ENCODE results near the gene EXD3. TPM values are rescaled to one million over a fixed set of nuclear protein-coding genes. Genes with fewer than 3 reads are reported as not detected.
"Not testable (repeated sequence)": the region's sequence is repeated elsewhere in the genome, so short reads cannot be mapped to it uniquely, and the experiment has no call there.

EXD3 gene
- total and polyA plus RNA-seq, 2 donors, result 7.5 to 12.0 TPM

DNA sequence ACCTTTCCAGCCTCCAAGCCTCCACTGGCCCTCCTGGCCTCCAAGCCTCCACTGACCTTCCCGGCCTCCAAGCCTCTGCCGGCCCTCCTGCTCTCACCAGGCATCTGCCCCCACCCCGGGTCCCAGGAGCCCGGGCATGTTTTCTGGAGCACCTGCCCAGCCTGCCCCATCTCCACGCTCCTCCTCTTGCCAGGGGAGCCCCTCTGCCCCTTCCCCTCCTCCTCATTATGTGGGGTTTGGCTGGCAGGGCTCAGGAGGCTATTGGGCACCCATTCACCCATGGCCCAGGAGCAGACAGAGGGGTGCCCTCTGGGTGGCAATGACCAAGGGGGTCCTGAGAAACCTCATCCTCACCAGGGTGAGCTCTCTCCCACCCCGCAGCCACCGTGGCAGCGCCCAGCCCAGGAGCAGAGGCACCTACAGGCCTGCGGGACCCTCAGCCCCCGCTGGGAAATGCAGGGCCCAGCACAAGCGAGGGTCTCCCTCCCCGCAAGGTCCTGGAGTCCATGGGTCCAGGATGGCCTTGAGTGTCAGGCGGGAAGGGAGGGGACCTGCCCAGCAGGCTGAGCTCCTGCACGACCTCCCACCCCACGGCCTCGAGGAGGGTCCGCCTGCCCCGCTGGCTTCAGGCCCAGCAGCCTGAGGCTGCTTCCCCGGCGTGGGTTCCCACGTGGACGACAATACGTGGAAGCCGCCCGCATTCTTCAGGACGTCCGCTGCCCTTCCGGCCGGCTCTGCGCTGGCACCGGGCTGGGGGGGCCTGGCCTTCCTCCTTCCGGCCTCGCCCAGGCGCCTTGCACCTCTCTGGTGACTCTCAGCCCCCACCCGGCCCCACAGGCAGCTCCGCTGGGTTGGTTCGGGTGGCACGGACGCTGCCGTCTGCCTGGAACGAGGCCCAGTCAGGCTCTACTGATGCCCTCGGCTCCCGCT lies 69.5 kb downstream of the EXD3 start:
- H3K27ac ChIP-seq (ENCODE audit: low read depth), result no peak overlapping the region
- H3K36me3 ChIP-seq (ENCODE audit: insufficient read depth), result peaks cover 2% of the 10 kb centered on the region
- no peak overlapping the region for H3K4me3 ChIP-seq (ENCODE audit: low read depth, low read length)
- 90% methylated on average over 43 of the region's 43 CpGs for WGBS
- no peak for DNase-seq (ENCODE audit: extremely low spot score)
- H3K4me1 ChIP-seq (ENCODE audit: insufficient read depth), result no peaks in the 10 kb centered on the region

DNA sequence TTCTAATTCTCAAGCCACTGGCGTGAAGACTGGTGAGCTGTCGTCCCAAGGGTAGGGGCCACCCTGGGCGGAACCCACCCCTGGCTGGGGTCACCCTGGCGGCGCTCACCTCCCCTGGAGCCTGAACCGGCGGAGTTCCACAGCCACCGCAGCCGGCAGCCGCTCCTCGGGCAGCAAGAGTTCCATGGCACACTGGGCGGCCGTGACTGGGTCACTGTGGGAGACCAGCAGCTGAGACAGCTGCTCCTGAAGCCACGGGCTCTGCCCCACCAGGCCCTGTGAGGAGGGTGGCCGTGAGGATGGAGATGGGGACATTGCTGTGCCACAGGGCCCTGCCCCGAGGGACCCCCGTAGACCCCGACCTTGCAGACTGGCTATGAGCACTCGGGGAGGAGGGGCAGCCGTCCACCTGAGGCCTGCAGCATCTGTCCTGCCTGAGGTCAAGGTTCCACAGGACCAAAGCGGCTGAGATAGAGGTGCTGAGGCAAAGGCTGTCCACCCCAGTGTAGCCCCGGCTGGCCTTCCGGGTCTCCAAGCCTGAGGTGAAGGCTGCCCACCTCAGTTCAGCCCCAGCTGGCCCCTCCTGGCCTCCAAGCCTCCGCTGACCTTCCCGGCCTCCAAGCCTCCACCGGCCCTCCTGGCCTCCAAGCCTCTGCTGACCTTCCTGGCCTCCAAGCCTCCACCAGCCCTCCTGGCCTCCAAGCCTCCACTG lies 70.3 kb downstream of the EXD3 start:
- 91% methylated on average over 26 of the region's 26 CpGs for WGBS
- no peaks in the 10 kb centered on the region for H3K4me1 ChIP-seq (ENCODE audit: insufficient read depth)
- H3K4me3 ChIP-seq (ENCODE audit: low read depth, low read length), result no peak overlapping the region
- no peak for DNase-seq (ENCODE audit: extremely low spot score)
- H3K36me3 ChIP-seq (ENCODE audit: insufficient read depth), result peaks cover 2% of the 10 kb centered on the region
- H3K27ac ChIP-seq (ENCODE audit: low read depth), result no peak overlapping the region

DNA sequence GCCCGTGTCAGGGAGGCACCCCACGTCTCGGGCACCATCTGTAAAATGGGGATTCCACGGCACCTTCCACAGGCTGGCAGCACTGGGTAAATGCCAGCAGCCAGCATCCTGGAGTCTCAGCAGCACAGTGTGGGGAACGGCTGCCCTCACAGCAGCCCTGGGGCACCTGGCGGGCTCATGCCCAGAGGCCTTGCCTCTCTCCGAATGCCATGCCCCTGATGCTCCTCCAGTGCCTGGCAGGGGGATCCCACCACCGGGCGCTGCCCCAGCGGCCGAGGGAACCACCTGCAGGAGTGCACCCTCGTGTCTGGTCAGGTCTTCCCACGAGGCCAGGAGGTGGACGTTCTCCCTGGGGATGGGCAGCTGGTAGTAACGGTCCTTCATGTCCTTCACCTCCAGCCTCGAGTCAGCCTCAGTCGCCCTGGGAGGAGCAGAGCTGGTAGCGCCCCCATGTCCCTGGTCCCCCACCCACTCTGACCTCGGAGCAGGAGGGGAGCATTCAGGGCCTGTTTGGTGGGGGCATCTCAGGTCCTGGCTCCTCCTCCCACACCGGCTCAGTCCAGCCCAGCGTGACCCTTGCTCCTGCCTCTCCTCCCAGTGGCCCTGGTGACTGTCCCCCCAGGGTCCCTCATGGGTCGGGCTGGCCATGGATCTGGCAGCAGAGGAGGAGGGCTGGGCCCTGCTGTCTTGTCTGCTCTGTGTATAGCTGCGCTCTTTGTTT lies 71.0 kb downstream of the EXD3 start:
- peaks cover 4% of the 10 kb centered on the region for H3K36me3 ChIP-seq (ENCODE audit: insufficient read depth)
- H3K4me1 ChIP-seq (ENCODE audit: insufficient read depth), result no peaks in the 10 kb centered on the region
- no peak overlapping the region for H3K4me3 ChIP-seq (ENCODE audit: low read depth, low read length)
- H3K27ac ChIP-seq (ENCODE audit: low read depth), result no peak overlapping the region
- WGBS, result 90% methylated on average over 23 of the region's 23 CpGs
- no peak for DNase-seq (ENCODE audit: extremely low spot score)

DNA sequence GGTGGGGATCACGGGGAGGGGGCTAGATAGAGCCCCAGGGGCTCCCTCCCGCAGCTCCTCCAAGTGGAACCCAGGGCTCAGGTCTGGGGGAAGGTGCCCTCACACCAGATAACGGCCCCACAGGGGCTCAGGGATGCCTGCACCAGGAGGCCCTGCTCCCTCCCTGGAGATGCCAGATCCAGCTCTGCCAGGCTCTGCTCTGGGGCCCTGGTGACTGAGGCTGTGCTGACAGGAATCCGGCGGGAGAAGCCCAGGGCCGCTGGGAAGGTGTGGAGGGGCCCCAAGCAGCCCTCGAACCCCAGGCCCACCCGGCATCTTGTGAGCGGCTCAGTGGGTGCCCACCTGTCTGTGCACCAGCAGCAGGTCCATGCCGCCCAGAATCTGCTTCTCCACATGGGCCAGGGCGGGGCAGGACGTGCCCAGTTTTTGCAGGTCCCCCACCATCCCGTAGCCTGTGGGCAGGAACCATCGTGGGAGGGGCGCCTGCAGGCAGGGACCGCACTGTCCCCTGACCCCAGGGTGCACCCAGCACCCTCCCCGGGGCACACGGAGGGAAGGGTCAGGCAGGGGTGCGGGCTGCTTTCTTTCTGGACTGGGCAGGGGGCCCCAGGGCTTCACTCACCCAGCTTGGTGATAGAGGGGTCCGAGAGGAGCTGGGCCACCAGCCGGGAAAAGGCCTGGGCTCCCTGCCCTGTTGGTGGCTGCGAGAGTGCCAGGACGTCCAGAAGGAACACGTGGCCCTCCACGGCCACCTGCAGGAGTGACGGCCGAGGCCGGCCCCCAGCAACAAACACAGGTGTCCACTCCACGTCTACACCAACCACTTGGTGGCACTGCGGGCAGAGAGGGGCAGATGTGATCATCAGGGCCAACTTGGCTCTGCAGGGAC lies 72.0 kb downstream of the EXD3 start:
- Histone ChIP-seq H3K36me3 (ENCODE audit: insufficient read depth) (peaks cover 5% of the 10 kb centered on the region), H3K4me3 (ENCODE audit: low read depth, low read length) (no peak overlapping the region), H3K27ac (ENCODE audit: low read depth) (no peak overlapping the region), H3K4me1 (ENCODE audit: insufficient read depth) (no peaks in the 10 kb centered on the region)
- WGBS, result 96% methylated on average over 30 of the region's 30 CpGs
- no peak for DNase-seq (ENCODE audit: extremely low spot score)

DNA sequence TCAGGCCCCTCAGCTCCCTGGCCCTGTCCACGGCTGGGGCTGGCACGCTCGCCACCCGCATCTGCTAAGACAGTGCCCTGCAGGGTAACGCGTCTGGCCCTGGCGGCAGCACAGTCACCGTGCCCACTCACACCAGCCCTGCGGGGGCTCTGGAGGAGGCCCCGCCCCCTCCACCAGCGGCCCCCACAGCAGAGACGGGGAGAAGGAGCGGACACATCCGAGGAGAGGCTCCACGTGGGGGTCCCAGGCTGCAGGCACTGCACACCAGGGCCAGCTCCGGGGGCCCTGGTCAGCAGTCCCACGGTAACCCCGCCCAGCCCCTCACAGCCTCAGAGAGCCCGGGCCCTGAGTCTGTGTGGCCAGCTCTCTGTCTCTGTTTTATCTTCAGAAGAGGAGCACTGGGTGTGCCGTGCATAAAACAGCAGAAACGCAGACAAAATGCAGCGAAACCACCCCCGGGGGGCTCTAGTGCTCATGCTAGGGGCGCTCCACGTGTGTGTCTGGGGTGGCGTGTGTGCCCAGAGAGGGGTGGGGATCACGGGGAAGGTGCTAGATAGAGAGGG lies 73.4 kb downstream of the EXD3 start:
- H3K27ac ChIP-seq (ENCODE audit: low read depth), result no peak overlapping the region
- no peaks in the 10 kb centered on the region for H3K4me1 ChIP-seq (ENCODE audit: insufficient read depth)
- H3K36me3 ChIP-seq (ENCODE audit: insufficient read depth), result peaks cover 5% of the 10 kb centered on the region
- no peak for DNase-seq (ENCODE audit: extremely low spot score)
- H3K4me3 ChIP-seq (ENCODE audit: low read depth, low read length), result no peak overlapping the region
- WGBS, result 96% methylated on average over 27 of the region's 27 CpGs

DNA sequence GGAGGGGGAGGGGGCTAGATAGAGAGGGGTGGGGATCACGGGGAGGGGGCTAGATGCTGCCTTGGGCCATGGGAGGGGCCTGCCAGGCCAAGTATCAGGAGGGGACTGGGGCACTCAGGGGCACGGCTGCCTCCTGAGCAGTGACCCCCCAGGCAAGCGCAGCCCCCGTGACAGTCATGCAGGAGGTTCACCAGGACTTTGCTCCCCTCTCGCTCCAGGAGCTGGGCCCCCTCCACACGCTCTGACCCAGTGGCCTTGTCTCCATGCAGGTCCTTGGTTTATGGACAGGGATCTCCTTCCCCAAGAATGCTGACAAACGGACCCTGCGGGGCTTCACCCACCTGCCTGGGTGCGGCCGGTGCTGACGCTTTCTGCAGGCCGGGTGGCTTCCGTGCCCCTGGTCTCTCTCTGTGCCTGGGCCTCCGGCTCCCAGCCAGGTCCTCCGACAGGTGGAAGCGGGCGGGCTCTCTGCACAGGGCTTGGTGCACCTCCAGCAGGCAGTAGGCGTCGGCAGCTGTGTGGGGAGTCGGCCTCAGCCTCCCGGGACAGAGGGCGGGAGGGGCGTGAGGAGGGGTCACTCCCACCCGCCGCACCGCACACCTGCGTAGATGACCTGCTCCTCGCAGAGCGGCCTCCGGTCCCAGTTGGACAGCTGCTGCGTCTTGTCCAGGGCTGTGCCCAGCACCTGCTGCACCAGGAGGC lies 74.0 kb downstream of the EXD3 start:
- Histone ChIP-seq H3K4me3 (ENCODE audit: low read depth, low read length) (no peak overlapping the region), H3K4me1 (ENCODE audit: insufficient read depth) (no peaks in the 10 kb centered on the region), H3K36me3 (ENCODE audit: insufficient read depth) (peaks cover 5% of the 10 kb centered on the region), H3K27ac (ENCODE audit: low read depth) (no peak overlapping the region)
- DNase-seq (ENCODE audit: extremely low spot score), result no peak
- WGBS, result 96% methylated on average over 31 of the region's 31 CpGs

DNA sequence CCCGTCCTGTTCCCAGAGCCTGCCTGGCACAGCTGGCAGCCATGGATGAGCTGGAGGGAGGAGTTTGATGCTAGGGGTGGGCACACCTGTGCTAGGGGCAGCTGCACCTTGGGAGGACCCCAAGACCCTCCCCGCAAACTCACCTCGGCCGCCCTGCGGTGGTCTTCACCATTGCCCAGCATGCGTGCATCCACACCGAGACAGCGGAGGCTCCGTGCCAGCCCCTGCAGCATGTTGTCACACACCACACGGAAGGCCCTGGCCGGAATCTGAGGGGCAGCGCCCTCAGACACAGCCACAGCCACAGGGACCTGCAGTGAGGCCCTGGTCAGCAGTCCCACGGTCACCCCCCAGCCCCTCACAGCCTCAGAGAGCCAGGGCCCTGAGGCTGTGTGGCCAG lies 75.0 kb downstream of the EXD3 start:
- 95% methylated on average over 13 of the region's 13 CpGs for WGBS
- H3K4me1 ChIP-seq (ENCODE audit: insufficient read depth), result no peaks in the 10 kb centered on the region
- H3K4me3 ChIP-seq (ENCODE audit: low read depth, low read length), result no peak overlapping the region
- peaks cover 5% of the 10 kb centered on the region for H3K36me3 ChIP-seq (ENCODE audit: insufficient read depth)
- no peak overlapping the region for H3K27ac ChIP-seq (ENCODE audit: low read depth)
- no peak for DNase-seq (ENCODE audit: extremely low spot score)

DNA sequence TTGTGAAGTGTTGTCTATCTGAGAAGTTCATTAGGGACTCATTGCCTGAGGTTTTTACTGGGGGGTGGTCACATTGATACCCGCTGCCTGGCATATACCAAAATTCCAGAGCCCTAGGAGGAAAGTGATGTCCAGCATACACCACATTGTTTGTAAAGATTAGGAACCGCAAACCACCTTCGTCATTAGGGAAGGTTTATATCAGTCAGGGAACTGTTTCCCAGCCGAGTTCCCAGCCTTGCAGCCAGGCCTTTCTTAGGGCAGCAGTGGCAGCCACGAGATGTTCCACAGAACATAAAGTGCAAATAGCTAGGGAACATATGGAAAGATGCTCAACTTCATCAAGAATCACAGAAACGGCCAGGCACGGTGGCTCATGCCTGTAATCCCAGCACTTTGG lies 80.5 kb downstream of the EXD3 start:
- DNase-seq (ENCODE audit: extremely low spot score), result no peak
- 77% methylated on average over 7 of the region's 7 CpGs for WGBS
- H3K4me3 ChIP-seq (ENCODE audit: low read depth, low read length), result no peak overlapping the region

DNA sequence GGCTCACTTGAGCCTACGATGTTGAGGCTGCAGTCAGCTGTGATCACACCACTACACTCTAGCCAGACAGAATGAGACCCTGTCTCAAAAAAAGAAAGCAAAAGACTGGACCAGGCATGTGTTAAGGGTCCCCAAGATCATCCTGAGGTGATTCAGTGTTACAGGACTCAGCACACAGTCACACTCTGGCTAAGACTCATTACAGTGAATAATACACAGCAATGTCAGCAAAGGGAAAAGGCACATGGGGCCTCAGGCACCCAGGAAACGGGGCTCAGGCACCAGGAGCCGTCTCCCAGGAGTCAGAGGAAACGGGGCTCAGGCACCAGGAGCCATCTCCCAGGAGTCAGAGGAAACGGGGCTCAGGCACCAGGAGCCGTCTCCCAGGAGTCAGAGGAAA lies 81.7 kb downstream of the EXD3 start:
- Histone ChIP-seq H3K36me3 (ENCODE audit: insufficient read depth) (no peaks in the 10 kb centered on the region), H3K27ac (ENCODE audit: low read depth) (no peak overlapping the region), H3K4me1 (ENCODE audit: insufficient read depth) (no peaks in the 10 kb centered on the region), H3K4me3 (ENCODE audit: low read depth, low read length) (no peak overlapping the region)
- DNase-seq (ENCODE audit: extremely low spot score), result no peak
- 78% methylated on average over 6 of the region's 6 CpGs for WGBS

More for the DNA sequence above, 80.5 kb downstream of the EXD3 start:
- Histone ChIP-seq H3K27ac (ENCODE audit: low read depth) (no peak overlapping the region), H3K4me1 (ENCODE audit: insufficient read depth) (no peaks in the 10 kb centered on the region), H3K36me3 (ENCODE audit: insufficient read depth) (peaks cover 3% of the 10 kb centered on the region)

DNA sequence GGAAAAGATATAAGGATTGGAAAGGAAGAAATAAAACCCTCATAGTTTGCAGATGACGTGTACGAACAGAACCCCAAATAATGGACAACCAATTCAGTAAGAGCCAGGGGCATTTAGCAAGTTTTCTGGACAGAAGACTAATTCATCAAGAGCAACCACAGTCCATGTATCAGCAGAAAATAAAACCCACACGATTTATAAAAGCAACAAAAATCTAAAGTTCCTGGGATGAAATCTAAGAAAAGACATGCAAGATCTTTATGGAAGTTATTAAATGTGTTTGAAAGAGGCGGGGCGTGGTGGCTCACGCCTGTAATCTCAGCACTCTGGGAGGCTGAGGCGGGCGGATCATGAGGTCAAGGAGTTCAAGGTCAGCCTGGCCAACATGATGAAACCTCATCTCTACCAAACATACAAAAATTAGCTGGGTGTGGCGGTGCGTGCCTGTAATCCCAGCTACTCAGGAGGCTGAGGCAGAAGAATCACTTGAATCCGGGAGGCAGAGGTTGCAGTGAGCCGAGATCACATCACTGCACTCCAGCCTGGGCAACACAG lies 83.0 kb downstream of the EXD3 start:
- not testable (repeated sequence) for H3K4me1 ChIP-seq (ENCODE audit: insufficient read depth); DNase-seq (ENCODE audit: extremely low spot score); H3K4me3 ChIP-seq (ENCODE audit: low read depth, low read length); H3K36me3 ChIP-seq (ENCODE audit: insufficient read depth); H3K27ac ChIP-seq (ENCODE audit: low read depth)
- WGBS, result 89% methylated on average over 12 of the region's 12 CpGs

DNA sequence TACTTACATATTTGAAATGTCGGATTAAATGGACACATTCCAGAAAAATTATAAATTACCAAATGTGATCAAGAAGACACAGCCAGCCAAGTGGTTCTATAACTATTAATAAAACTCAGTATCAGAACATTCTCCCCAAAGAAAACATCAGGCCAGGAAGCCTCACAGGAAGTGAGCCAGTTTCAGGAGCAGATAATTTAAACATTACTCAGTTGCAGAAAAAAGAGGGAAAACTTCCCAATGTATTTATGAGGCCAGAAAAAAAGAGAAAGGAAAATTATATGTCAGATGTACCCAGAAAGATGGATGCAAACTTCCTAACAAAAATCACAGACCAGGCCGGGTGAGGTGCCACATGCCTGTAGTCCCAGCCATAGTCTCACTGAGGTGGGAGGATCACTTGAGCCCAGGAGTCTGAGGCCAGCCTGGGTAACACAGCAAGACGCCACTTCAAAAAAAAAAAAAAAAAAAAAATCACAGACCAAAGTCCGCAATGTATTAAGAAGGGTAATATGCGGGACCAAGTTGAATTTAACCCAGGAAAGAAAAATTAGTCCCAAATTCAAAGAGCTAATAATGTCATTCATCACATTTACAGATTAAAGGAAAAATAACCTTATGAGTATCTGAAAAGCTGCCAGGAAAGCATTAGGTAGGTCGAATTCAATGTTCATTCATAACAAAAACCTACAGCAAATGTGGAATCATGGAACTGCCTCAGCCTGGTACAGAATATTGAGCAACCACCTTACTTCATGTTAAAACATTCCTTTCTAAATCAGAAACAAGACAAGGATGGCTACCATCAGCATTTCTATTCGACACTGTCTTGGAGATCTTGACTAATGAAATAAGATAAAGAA lies 83.7 kb downstream of the EXD3 start:
- Histone ChIP-seq H3K36me3 (ENCODE audit: insufficient read depth) (no peaks in the 10 kb centered on the region), H3K4me1 (ENCODE audit: insufficient read depth) (no peaks in the 10 kb centered on the region), H3K27ac (ENCODE audit: low read depth) (no peak overlapping the region), H3K4me3 (ENCODE audit: low read depth, low read length) (no peak overlapping the region)
- 74% methylated on average over 7 of the region's 7 CpGs for WGBS
- DNase-seq (ENCODE audit: extremely low spot score), result no peak

All from urinary bladder (tissue), 4 donors.